OCI-LY1 (cell line): Measurements from ENCODE around the gene WWOX.

Experiments
- H2AFZ ChIP-seq: fragments of 200-600 bp; sonication (generic), shearing (Covaris generic); 2 replicates; pipeline ENCODE4 v1.6.0; 2014; ENCODE audit warnings: antibody characterized with exemption, mild to moderate bottlenecking, low read length
- H3F3A ChIP-seq: fragments of 200-600 bp; sonication (generic), shearing (Covaris generic); 2 replicates; pipeline ENCODE4 v1.6.0; 2014; ENCODE audit warnings: mild to moderate bottlenecking, antibody characterized with exemption, low read length, moderate library complexity; ENCODE audit not compliant: insufficient read depth
- H3K27ac ChIP-seq: fragments of 200-600 bp; sonication (generic); 2 replicates; pipeline ENCODE4 v1.5.1; 2014; ENCODE audit warnings: low read length, mixed run types, mild to moderate bottlenecking, low read depth; ENCODE audit not compliant: poor library complexity, severe bottlenecking
- H3K27me3 ChIP-seq: fragments of 200-600 bp; sonication (generic); 2 replicates; pipeline ENCODE4 v1.6.0; 2014; ENCODE audit warnings: antibody characterized with exemption, mild to moderate bottlenecking, low read length, moderate library complexity; ENCODE audit not compliant: insufficient read depth
- H3K36me3 ChIP-seq: fragments of 200-600 bp; sonication (generic); 2 replicates; pipeline ENCODE4 v1.6.1; 2014; ENCODE audit warnings: mild to moderate bottlenecking, antibody characterized with exemption, low read length, moderate library complexity, mixed read lengths; ENCODE audit not compliant: insufficient read depth
- H3K4me1 ChIP-seq: fragments of 200-600 bp; sonication (generic); 2 replicates; pipeline ENCODE4 v1.5.1; 2014; ENCODE audit warnings: mild to moderate bottlenecking, low read length, moderate library complexity; ENCODE audit not compliant: insufficient read depth, severe bottlenecking
- H3K4me2 ChIP-seq: fragments of 200-600 bp; sonication (generic), shearing (Covaris generic); 2 replicates; pipeline ENCODE4 v1.6.1; 2014; ENCODE audit warnings: low read length
- H3K4me3 ChIP-seq: fragments of 200-600 bp; sonication (generic); 2 replicates; pipeline ENCODE4 v1.5.1; 2014; ENCODE audit warnings: low read length, low read depth, mild to moderate bottlenecking, mixed read lengths; ENCODE audit not compliant: poor library complexity, severe bottlenecking
- H3K79me2 ChIP-seq: fragments of 200-600 bp; shearing (Covaris generic); 2 replicates; pipeline ENCODE4 v1.6.1; 2016; ENCODE audit warnings: mixed run types, low read length, mixed read lengths; ENCODE audit not compliant: insufficient read depth
- H3K9ac ChIP-seq: fragments of 200-600 bp; sonication (generic), shearing (Covaris generic); 2 replicates; pipeline ENCODE4 v1.6.1; 2014; ENCODE audit warnings: mild to moderate bottlenecking, low read length, mixed read lengths
- H3K9me2 ChIP-seq: fragments of 200-600 bp; sonication (generic), shearing (Covaris generic); 2 replicates; pipeline ENCODE4 v1.6.1; 2014; ENCODE audit warnings: low read depth, mild to moderate bottlenecking, low read length, mixed read lengths
- H3K9me3 ChIP-seq: fragments of 200-600 bp; shearing (Covaris generic); 2 replicates; pipeline ENCODE4 v1.6.1; 2014; ENCODE audit warnings: low read length, mixed read lengths
- H4K20me1 ChIP-seq: fragments of 200-600 bp; sonication (generic), shearing (Covaris generic); 2 replicates; pipeline ENCODE4 v1.6.0; 2016; ENCODE audit warnings: mild to moderate bottlenecking, low read length; ENCODE audit not compliant: insufficient read depth
- EZH2 ChIP-seq: fragments of 200-600 bp; sonication (generic), shearing (Covaris generic); IDR thresholded peaks from 2 replicates; pipeline ENCODE4 v1.8.0; 2017; ENCODE audit warnings: borderline replicate concordance, mixed run types, mild to moderate bottlenecking, antibody characterized with exemption, low read length, moderate library complexity, mixed read lengths
- TF ChIP-seq, protein P1 (sequence below): fragments of 200-600 bp; sonication (generic), shearing (Covaris generic); IDR thresholded peaks from 2 replicates; pipeline ENCODE4 v1.5.1; 2017; ENCODE audit warnings: mild to moderate bottlenecking, antibody characterized with exemption, low read length, moderate library complexity, mixed read lengths

The WWOX gene

GRCh38 chr16:78483124-78483992 lies 383.9 kb downstream of the WWOX start:
- H3K4me3 ChIP-seq = no peak overlapping the region
- H3K9ac ChIP-seq = no peak overlapping the region
- no peaks in the 10 kb centered on the region for H3F3A ChIP-seq
- no peaks in the 10 kb centered on the region for H3K27me3 ChIP-seq
- TF ChIP-seq EZH2 = no peak
- TF ChIP-seq, protein P1, sequence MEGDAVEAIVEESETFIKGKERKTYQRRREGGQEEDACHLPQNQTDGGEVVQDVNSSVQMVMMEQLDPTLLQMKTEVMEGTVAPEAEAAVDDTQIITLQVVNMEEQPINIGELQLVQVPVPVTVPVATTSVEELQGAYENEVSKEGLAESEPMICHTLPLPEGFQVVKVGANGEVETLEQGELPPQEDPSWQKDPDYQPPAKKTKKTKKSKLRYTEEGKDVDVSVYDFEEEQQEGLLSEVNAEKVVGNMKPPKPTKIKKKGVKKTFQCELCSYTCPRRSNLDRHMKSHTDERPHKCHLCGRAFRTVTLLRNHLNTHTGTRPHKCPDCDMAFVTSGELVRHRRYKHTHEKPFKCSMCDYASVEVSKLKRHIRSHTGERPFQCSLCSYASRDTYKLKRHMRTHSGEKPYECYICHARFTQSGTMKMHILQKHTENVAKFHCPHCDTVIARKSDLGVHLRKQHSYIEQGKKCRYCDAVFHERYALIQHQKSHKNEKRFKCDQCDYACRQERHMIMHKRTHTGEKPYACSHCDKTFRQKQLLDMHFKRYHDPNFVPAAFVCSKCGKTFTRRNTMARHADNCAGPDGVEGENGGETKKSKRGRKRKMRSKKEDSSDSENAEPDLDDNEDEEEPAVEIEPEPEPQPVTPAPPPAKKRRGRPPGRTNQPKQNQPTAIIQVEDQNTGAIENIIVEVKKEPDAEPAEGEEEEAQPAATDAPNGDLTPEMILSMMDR = no peak
- H3K9me3 ChIP-seq = no peaks in the 10 kb centered on the region
- H4K20me1 ChIP-seq = no peaks in the 10 kb centered on the region
- no peaks in the 10 kb centered on the region for H3K4me1 ChIP-seq
- H3K79me2 ChIP-seq = no peaks in the 10 kb centered on the region
- no peaks in the 10 kb centered on the region for H3K9me2 ChIP-seq
- no peak overlapping the region for H2AFZ ChIP-seq
- H3K36me3 ChIP-seq = no peaks in the 10 kb centered on the region
- H3K27ac ChIP-seq = no peak overlapping the region
- no peak overlapping the region for H3K4me2 ChIP-seq

GRCh38 chr16:78484509-78485058 lies 385.1 kb downstream of the WWOX start:
- Histone ChIP-seq H3K4me1 (no peaks in the 10 kb centered on the region), H3K9me2 (no peaks in the 10 kb centered on the region), H3K4me3 (no peak overlapping the region), H3K4me2 (no peak overlapping the region), H3K36me3 (no peaks in the 10 kb centered on the region), H3F3A (no peaks in the 10 kb centered on the region), H3K9ac (no peak overlapping the region), H4K20me1 (no peaks in the 10 kb centered on the region), H3K9me3 (no peaks in the 10 kb centered on the region), H3K27me3 (no peaks in the 10 kb centered on the region), H3K79me2 (no peaks in the 10 kb centered on the region), H2AFZ (no peak overlapping the region), H3K27ac (no peak overlapping the region)
- TF ChIP-seq, protein P1 = no peak
- TF ChIP-seq EZH2 = no peak

- Histone ChIP-seq H4K20me1 (no peaks in the 10 kb centered on the region), H3K9me2 (no peaks in the 10 kb centered on the region), H3K9me3 (no peaks in the 10 kb centered on the region), H3K4me1 (no peaks in the 10 kb centered on the region), H3K79me2 (no peaks in the 10 kb centered on the region), H3K27ac (no peak overlapping the region), H3K4me3 (no peak overlapping the region), H3K4me2 (no peak overlapping the region), H3K27me3 (no peaks in the 10 kb centered on the region), H2AFZ (no peak overlapping the region), H3F3A (no peaks in the 10 kb centered on the region), H3K9ac (no peak overlapping the region), H3K36me3 (no peaks in the 10 kb centered on the region)
- TF ChIP-seq, protein P1 = no peak
- no peak for TF ChIP-seq EZH2
Measured at GRCh38 chr16:78485188-78485916, 385.9 kb downstream of the WWOX start.
